OCI-LY3 (cell line): ENCODE measurements around the gene PIGU.

ENCODE experiments used
- H2AFZ ChIP-seq: fragments of 200-600, 300-600 bp; shearing (Covaris generic); 2 replicates; pipeline ENCODE4 v1.6.0; 2014; ENCODE audit warnings: antibody characterized with exemption, low read depth, low read length
- H3K27ac ChIP-seq: fragments of 200-600, 300-600 bp; sonication (generic); 2 replicates; pipeline ENCODE4 v1.5.1; 2014; ENCODE audit warnings: mild to moderate bottlenecking, low read length, moderate library complexity, mixed read lengths
- H3K27me3 ChIP-seq: fragments of 200-600, 300-600 bp; sonication (generic); 2 replicates; pipeline ENCODE4 v1.6.1; 2014; ENCODE audit warnings: low read depth, low read length, mixed read lengths
- H3K36me3 ChIP-seq: fragments of 200-600, 300-600 bp; sonication (generic); replicated peaks from 2 replicates; pipeline ENCODE3; 2014; ENCODE audit warnings: low read depth, low read length, mixed read lengths
- H3K4me1 ChIP-seq: fragments of 300-600, 200-600 bp; sonication (generic); 2 replicates; pipeline ENCODE4 v1.6.1; 2014; ENCODE audit warnings: low read length, mixed read lengths
- H3K4me2 ChIP-seq: fragments of 200-600, 300-600 bp; sonication (generic); 2 replicates; pipeline ENCODE4 v1.6.1; 2014; ENCODE audit warnings: low read length, mixed read lengths
- H3K4me3 ChIP-seq: fragments of 300-600, 200-600 bp; sonication (generic); 2 replicates; pipeline ENCODE4 v1.5.1; 2014; ENCODE audit warnings: antibody characterized with exemption, mild to moderate bottlenecking, low read length, moderate library complexity
- H3K79me2 ChIP-seq: fragments of 300-600, 200-600 bp; shearing (Covaris generic); 2 replicates; pipeline ENCODE4 v1.6.1; 2014; ENCODE audit warnings: mild to moderate bottlenecking, low read length, mixed read lengths
- H3K9ac ChIP-seq: fragments of 300-600, 200-600 bp; shearing (Covaris generic); 2 replicates; pipeline ENCODE4 v1.6.0; 2014; ENCODE audit warnings: mild to moderate bottlenecking, low read length, moderate library complexity
- H3K9me3 ChIP-seq: fragments of 200-600, 300-600 bp; shearing (Covaris generic); 2 replicates; pipeline ENCODE4 v1.6.1; 2014; ENCODE audit warnings: low read length, mixed read lengths; ENCODE audit not compliant: insufficient read depth
- H4K20me1 ChIP-seq: fragments of 200-600, 300-600 bp; sonication (generic); 2 replicates; pipeline ENCODE4 v1.6.1; 2016; ENCODE audit warnings: low read length, mixed read lengths; ENCODE audit not compliant: insufficient read depth
- EZH2phosphoT487 ChIP-seq: fragments of 200-600 bp; shearing (Covaris generic); IDR thresholded peaks from 2 replicates; pipeline ENCODE4 v1.6.1; 2018; ENCODE audit warnings: antibody characterized with exemption, mixed run types, low read depth
- TF ChIP-seq, protein P1 (sequence below): fragments of 200-600, 300-600 bp; sonication (generic); IDR thresholded peaks from 2 replicates; pipeline ENCODE4 v1.5.1; 2014; ENCODE audit warnings: antibody characterized with exemption, low read length, low read depth

Gene PIGU

DNA sequence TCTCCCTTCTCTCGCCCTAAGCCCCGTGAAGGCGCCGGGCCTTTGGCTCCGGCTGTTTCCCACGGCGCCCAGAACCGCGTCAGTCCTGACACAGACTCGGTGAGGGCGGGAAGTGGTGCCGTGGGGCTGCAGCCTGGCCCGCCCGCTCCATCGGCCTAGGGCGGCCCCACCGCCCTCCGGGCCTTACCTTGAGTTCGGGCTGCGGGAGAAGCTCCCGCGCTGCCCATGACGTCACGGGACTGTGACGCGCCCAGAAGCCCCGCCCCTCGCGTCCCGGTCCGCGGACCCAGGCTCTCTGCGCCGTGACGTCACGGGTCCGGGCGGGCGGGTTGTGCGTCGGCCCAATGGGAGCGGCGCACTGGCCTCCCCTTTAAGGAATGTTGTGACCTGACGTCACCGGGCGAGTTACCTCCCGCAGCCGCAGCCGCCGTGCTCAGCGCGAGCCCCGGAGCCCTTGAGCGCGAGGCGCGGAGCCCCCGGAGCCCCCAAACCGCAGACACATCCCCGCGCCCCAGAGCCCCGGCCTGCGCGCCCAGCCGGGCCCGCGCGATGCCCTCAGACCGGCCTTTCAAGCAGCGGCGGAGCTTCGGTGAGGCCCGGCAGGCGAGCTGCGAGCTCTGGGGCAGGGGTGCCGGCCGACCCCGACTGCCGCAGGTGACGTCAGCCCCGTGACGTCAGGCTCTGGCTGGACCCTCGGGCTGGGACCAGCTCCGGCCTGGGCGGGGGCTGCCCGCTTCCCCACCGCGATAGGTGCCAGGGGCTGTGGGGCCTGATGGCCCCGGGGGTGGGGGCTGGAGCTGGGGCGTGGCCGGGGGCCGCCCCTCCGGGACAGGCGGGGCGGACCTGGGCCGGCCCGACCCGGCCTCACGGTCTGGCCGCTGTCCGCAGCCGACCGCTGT, 118.3 kb downstream of the PIGU start, which contains the start of gene MAP1LC3A:
Gene MAP1LC3A, plus strand, starts transcription at position 399 of the 899 bp plus-strand sequence. Its CDS starts 151 bp downstream, at position 550.
- Histone ChIP-seq H3K27me3 (no peaks in the 10 kb centered on the region), H3K36me3 (no peaks in the 10 kb centered on the region), H3K4me2 (peak within 1 kb of the TSS; percentile 89), H3K4me1 (peaks cover 2% of the 10 kb centered on the region; the same call in 1 of the 2 replicates), H3K9me3 (no peaks in the 10 kb centered on the region), H3K4me3 (peak within 1 kb of the TSS; percentile 81), H4K20me1 (peaks cover 3% of the 10 kb centered on the region; the same call in 1 of the 2 replicates), H3K9ac (peak within 1 kb of the TSS; percentile 70), H3K79me2 (no peaks in the 10 kb centered on the region), H3K27ac (no peak within 1 kb of the TSS), H2AFZ (peak within 1 kb of the TSS; percentile 67)
- TF ChIP-seq, protein P1, sequence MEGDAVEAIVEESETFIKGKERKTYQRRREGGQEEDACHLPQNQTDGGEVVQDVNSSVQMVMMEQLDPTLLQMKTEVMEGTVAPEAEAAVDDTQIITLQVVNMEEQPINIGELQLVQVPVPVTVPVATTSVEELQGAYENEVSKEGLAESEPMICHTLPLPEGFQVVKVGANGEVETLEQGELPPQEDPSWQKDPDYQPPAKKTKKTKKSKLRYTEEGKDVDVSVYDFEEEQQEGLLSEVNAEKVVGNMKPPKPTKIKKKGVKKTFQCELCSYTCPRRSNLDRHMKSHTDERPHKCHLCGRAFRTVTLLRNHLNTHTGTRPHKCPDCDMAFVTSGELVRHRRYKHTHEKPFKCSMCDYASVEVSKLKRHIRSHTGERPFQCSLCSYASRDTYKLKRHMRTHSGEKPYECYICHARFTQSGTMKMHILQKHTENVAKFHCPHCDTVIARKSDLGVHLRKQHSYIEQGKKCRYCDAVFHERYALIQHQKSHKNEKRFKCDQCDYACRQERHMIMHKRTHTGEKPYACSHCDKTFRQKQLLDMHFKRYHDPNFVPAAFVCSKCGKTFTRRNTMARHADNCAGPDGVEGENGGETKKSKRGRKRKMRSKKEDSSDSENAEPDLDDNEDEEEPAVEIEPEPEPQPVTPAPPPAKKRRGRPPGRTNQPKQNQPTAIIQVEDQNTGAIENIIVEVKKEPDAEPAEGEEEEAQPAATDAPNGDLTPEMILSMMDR = no peak
- no peak for TF ChIP-seq EZH2phosphoT487

DNA sequence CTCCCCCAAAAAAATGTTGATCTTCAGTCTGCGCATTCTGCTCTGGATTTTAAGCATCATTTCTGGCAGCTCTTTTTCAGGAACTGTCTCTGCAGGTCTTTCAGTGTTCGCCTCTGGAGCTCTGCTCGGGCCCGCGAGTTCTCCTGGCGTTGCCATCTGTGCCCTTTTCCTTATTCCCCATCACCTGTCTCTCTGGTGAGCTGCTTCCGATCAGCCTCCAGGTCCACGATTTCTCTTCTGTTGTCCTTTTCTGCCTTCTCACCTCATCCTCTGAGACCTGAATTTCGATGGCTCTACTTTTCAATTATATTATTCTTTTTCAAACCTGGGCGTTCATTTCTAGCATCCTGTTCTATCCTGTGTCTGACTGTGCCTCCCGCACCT, 119.0 kb downstream of the PIGU start:
- H3K4me2 ChIP-seq = peak overlapping the region; percentile 89
- peak overlapping the region; percentile 67 for H2AFZ ChIP-seq
- H3K4me3 ChIP-seq = peak overlapping the region; percentile 81
- H3K9me3 ChIP-seq = no peaks in the 10 kb centered on the region
- peak overlapping the region; percentile 70 for H3K9ac ChIP-seq
- no peak for TF ChIP-seq EZH2phosphoT487
- TF ChIP-seq, protein P1 = no peak
- H3K27ac ChIP-seq = no peak overlapping the region
- no peaks in the 10 kb centered on the region for H3K27me3 ChIP-seq
- peaks cover 2% of the 10 kb centered on the region; the same call in 1 of the 2 replicates for H3K4me1 ChIP-seq
- peaks cover 3% of the 10 kb centered on the region; the same call in 1 of the 2 replicates for H4K20me1 ChIP-seq
- H3K36me3 ChIP-seq = no peaks in the 10 kb centered on the region
- H3K79me2 ChIP-seq = no peaks in the 10 kb centered on the region

DNA sequence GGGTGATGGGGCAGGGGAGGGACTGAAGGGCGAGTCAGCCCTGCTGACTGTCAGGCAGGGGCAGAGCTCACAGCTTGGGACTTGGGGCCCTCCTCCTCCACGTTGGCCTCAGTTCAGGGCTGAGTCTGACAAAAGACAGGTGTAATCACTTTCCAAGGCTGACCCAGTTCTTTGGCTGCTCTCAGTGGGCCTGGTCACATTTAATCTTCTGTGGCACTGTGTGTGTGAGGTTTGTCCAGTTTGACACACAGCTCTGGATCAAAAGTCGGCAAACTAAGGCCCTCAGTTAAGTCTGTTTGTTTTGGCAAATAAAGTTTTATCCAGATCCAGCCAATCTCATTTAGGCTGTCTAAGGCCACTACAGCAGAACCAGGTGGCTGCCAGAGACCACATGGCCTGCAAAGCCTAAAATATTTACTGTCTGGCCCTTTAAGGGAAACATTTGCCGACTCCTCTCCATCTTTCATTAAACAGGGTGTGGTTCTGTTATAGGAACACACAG, 123.5 kb downstream of the PIGU start:
- no peak for TF ChIP-seq EZH2phosphoT487
- TF ChIP-seq, protein P1 = no peak
- H3K4me1 ChIP-seq = peaks cover 2% of the 10 kb centered on the region; the same call in 1 of the 2 replicates
- no peaks in the 10 kb centered on the region for H3K79me2 ChIP-seq
- no peaks in the 10 kb centered on the region for H3K27me3 ChIP-seq
- no peaks in the 10 kb centered on the region for H4K20me1 ChIP-seq
- H3K9me3 ChIP-seq = no peaks in the 10 kb centered on the region
- no peak overlapping the region for H2AFZ ChIP-seq
- no peaks in the 10 kb centered on the region for H3K36me3 ChIP-seq
- H3K4me3 ChIP-seq = no peak overlapping the region
- no peak overlapping the region for H3K9ac ChIP-seq
- H3K4me2 ChIP-seq = no peak overlapping the region
- H3K27ac ChIP-seq = no peak overlapping the region

DNA sequence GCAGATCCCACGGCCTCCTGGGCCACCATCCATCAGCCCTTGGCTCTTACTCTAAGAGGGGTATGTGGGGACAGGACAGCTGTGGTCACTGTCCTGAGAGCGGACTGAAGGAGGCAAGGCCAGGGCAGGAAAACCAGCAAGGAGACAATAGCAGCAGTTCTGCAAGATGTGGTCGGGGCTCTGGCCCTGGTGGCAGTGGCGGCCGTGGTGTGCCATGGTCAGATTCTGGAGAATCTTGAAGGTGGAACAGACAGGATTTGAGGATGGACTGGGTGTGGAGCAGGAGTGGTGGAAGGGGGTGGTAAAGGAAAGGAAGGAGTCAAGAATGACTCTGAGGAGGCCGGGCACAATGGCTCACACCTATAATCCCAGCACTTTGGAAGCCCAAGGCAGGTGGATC, 124.3 kb downstream of the PIGU start:
- Histone ChIP-seq H3K27ac (no peak overlapping the region), H4K20me1 (no peaks in the 10 kb centered on the region), H3K9ac (no peak overlapping the region), H3K36me3 (no peaks in the 10 kb centered on the region), H3K9me3 (no peaks in the 10 kb centered on the region), H2AFZ (no peak overlapping the region), H3K4me1 (no peaks in the 10 kb centered on the region), H3K4me3 (no peak overlapping the region), H3K79me2 (no peaks in the 10 kb centered on the region), H3K27me3 (no peaks in the 10 kb centered on the region), H3K4me2 (no peak overlapping the region)
- TF ChIP-seq EZH2phosphoT487 = no peak
- TF ChIP-seq, protein P1 = no peak
